HG03520 (cell line): ENCODE results near the gene PRORP.
"Not testable (repeated sequence)": the region's sequence is repeated elsewhere in the genome, so short reads cannot be mapped to it uniquely, and the experiment has no call there.

Source experiments
- ATAC-seq: cut with Tn5 transposase; IDR thresholded peaks from one replicate; pipeline ENCODE4 v1.9.1; 2021; ENCODE audit warnings: mild to moderate bottlenecking, moderate library complexity; ENCODE audit not compliant: unreplicated experiment

The PRORP gene

DNA sequence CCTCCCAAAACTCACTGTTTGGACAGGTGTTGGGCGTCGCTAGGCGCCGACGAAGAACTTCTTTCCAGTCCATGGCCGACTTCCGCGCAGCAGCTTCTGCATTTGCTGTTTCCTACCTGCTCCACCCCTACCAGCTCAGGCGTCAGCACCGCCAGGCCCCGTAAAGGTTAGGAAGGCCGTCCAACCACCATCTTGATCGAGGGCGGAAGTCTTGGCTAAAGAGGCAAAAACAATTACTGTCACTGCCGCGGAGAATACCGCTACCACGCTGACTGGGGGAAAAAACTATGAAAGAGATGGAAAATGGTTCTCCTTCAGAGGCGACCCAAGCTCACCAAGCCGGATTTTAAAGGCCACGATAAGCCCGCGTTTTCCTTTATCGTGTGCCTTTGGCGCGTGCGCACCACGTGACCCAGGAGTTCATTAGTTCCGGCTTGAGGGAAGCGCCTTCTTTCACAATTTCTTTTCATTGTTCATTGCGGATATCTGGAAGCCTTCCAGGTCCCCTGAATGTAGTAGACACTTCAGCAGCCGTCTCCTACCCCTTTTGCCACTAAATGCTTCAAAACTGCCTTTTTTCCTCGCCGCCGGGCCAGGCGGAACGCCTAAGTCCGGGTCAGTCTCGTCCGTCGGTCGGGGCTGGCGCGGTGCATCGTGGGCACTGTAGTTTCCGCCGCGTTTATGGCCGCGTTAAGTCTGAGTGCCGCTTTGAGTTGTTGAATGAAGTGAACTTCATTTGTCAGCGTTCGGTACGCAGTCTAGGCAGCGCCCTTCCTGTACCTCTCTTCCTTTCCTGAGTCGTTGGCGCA lies at the start of gene PRORP, which contains the start of gene PPP2R3C:
Gene PRORP (plus strand): TSS at position 666 of the 809 bp plus-strand sequence. CDS start 694 bp downstream, outside the sequence.
Gene PPP2R3C (minus strand): TSS at position 104 of the 809 bp plus-strand sequence. CDS start 31 bp downstream, at position 73.
- peak; percentile 76 for ATAC-seq

DNA sequence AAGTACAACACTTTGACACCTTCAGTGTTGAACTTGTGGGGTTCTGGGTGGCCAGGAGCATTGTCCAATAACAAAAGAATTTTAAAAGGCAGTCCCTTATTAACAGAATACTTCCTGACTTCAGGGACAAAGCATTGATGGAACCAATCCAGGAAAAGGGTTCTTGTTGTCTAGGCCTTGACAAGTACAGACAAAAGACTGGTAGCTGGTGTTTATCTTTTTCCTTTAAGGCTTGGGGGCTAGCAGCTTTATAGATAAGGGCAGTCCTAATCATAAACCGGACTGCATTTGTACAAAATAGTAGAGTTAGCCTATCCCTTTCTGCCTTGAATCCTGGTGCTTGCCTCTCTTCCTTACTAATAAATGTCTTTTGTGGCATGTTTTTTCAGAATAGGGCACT lies 48.9 kb upstream of the PRORP start:
- no peak for ATAC-seq

- ATAC-seq: no peak
These were observed 44.3 kb upstream of the PRORP start for GRCh38 chr14:35078082-35078481.

DNA sequence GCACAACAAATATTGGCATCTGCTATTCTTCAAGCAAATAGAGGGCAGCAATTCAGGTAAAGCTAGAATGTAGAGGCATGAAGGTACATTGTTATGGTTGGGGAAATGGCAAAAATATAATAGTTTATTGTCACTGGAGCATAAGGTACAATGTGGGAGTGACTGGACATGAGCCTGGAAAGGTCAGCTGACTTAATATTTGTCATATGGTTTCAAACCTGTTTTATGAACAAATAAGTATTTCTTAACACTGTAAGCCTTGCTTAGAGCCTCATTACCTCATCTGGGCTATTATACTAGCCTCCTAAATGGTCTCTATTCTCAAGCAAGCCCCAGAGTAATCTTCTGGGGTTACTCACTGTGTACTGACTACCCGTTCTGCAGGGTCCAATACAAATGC lies 42.6 kb upstream of the PRORP start:
- no peak for ATAC-seq

- ATAC-seq: no peak
These were observed 38.7 kb upstream of the PRORP start for GRCh38 chr14:35083530-35084150.

DNA sequence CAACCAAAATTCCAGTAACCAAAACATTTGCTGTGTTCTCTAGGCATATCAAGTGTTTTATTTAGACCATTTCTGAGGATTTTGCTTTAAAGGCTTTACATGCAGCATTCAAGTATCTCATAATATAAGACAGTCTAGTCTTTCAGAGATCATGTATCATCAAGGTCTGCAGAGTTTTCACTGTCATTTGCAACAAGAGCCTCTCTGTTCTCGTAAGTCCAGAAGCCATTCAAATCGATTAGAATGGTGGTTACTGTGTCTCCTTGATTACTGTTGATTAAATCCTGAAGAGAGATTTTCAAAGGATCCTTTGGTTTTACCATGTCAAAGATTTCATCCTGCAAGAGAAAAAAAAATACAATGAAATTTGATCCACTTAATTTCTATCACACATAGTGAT lies 36.9 kb upstream of the PRORP start:
- no peak for ATAC-seq

DNA sequence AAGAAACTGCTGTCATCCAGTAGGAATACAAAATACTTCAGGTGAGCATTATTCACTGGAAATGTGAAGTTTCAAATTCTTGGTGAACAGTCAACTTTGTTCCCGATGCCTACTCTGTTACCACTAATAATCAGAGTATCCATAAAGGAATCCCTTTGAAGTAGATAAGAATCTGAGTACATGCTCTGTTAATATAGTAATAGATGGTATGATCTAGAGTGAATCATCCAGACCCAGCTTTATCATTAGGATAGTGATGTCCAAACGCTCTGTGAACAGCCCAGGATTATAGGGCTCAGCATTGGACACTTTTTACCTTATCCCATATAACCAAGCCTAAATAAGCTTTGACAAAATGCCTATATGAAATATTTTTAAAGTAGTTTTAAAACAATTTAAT lies 33.8 kb upstream of the PRORP start:
- no peak for ATAC-seq

- not testable (repeated sequence) for ATAC-seq
These were observed 27.7 kb upstream of the PRORP start for GRCh38 chr14:35094645-35095044.

- ATAC-seq: no peak
These were observed 14.5 kb upstream of the PRORP start for GRCh38 chr14:35107866-35108265.

GRCh38 chr14:35112641-35113040 lies 9.7 kb upstream of the PRORP start:
- ATAC-seq: no peak

GRCh38 chr14:35113308-35113950 lies 8.9 kb upstream of the PRORP start:
- ATAC-seq: no peak

- ATAC-seq: no peak
These were observed 8.3 kb upstream of the PRORP start for GRCh38 chr14:35114036-35114435.

DNA sequence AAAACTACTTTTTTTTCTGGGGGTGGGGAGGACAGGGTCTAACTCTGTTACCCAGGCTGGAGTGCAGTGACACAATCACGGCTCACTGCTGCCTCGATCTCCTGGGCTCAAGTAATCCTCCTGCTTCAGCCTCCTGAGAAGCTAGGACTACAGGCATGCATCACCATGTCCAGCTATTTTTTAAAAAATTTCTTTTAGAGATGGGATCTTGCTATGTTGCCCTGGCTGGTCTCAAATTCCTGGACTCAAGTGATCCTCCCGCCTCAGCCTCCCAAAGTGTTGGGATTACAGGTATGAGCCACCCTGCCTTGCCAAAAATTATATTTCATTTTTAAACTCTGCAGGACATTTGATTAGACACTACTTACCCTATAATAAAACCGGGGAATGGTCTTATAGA lies 6.1 kb upstream of the PRORP start:
- no peak for ATAC-seq

DNA sequence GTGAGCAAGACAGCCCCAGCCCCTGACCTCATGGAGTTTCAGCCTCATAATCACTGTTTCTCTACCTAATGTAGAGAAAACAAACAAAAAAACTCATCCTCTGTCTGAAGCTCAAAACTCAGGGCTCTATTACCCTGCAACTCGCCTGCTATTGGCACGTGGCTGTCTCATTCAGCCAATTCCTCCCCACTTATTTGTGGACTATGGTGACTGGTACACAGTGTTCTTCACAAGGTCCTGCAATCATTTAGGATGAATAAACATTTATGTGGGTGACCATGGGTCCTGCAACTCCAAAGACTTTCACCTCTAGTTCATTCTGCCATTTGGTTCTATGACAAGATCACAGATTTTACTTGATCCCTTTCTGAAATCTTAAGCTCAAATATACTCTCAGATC lies 5.2 kb upstream of the PRORP start:
- no peak for ATAC-seq

- ATAC-seq: peak; percentile 1
These were observed 1.1 kb upstream of the PRORP start for GRCh38 chr14:35121026-35121886.

GRCh38 chr14:35122696-35123387 lies 490 bp downstream of the PRORP start:
- ATAC-seq: no peak

DNA sequence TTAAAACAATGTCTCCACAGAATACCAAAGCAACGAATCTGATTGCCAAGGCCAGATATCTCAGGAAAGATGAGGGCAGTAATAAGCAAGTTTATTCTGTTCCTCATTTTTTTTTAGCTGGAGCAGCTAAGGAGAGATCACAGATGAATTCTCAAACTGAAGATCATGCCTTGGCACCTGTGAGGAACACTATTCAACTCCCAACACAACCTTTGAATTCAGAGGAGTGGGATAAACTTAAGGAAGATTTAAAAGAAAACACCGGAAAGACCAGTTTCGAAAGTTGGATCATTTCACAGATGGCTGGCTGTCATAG lies 994 bp downstream of the PRORP start:
- ATAC-seq: no peak

- no peak for ATAC-seq
These were observed 1.8 kb downstream of the PRORP start for GRCh38 chr14:35124127-35124526.

DNA sequence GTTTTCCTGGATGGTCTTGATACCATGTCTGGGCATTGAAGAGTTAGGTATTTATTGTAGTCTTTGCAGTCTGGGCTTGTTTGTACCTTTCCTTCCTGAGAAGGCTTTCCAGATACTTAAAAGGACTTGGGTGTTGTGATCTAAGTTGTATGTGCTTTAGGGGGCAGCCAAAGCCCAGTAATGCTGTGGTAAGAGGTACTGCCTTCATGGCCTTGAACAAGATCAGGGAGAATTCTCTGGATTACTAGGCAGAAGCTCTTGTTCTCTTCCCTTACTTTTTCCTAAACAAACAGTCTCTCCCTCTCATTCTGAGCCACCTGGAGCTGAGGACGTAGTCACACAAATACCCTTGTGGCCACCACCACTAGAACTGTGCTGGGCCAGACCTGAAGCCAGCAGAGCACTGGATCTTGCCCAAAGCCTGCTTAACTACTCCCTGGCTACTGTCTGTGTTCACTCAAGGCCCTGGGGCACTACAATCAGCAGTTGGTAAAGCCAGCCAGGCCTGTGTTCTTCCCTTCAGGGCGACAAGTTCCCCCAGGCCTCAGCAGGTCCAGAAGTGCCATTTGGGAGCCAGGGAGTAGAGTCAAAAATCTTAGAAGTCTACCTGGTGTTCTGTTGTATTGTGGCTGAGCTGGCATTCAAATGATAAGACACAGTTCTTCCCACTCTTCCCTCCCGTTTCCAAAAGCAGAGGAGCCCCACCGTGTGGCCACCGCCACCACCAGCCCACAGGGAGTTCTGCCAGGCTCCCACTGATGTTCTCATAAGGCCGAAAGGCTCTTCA lies 11.4 kb downstream of the PRORP start:
- no peak for ATAC-seq
